B cell (primary cell): ENCODE measurements around the gene COL26A1.

ENCODE experiments used
- CTCF ChIP-seq: fragments of 200-600 bp; IDR thresholded peaks from one replicate; pipeline ENCODE4 v1.8.0; 2022; ENCODE audit warnings: antibody characterized with exemption, mild to moderate bottlenecking
- EZH2 ChIP-seq: IDR thresholded peaks from 2 replicates; pipeline ENCODE4 v1.6.1; 2012; ENCODE audit warnings: borderline replicate concordance, low read depth, mild to moderate bottlenecking, moderate library complexity, low read length; ENCODE audit not compliant: insufficient read depth, poor library complexity, severe bottlenecking

GRCh38 chr7:101321491-101322401 is 40.9 kb upstream of the COL26A1 start, which contains the start of gene IFT22:
- no peak for TF ChIP-seq CTCF
- TF ChIP-seq EZH2: no peak
